Endothelial cell of umbilical vein (primary cell): ENCODE data around the gene PITPNM3. TPM values are rescaled to one million over a fixed set of nuclear protein-coding genes. Genes with fewer than 3 reads are reported as not detected.

Source experiments
- BruUV-seq: library from RNA; stranded (reverse); fragments of 400-500 nt; replicated peaks from 2 replicates; lab custom pipeline; 2021; lab: Mats Ljungman, UMichigan
- CTCF ChIA-PET: fragments of 300-600, 350-600 bp; sonication (Branson Sonifier 250); formaldehyde crosslinking; loops from one replicate; lab custom pipeline; 2021; ENCODE audit warnings: antibody characterized with exemption, inconsistent platforms; lab: Charles Lee
- POLR2A ChIA-PET: fragments of 300-600, 350-600 bp; sonication (Branson Sonifier 250); formaldehyde crosslinking; loops from one replicate; lab custom pipeline; 2021; ENCODE audit warnings: antibody characterized with exemption, inconsistent platforms; lab: Charles Lee
- DNase-seq: peaks from one replicate; pipeline ENCODE4 v3.0.0-alpha.2; 2011; ENCODE audit warnings: low read depth, low spot score
- FAIRE-seq: peaks from 2 replicates; lab custom pipeline; 2011; peaks lifted over from hg19 to GRCh38; lab: Jason Lieb, UNC
- H2AFZ ChIP-seq: 2 replicates; pipeline ENCODE4 v1.6.0; 2012; ENCODE audit warnings: low read depth, low read length, control low read depth, inconsistent platforms
- H3K27ac ChIP-seq: 2 replicates; pipeline ENCODE4 v1.5.1; 2011; ENCODE audit warnings: low read depth, mild to moderate bottlenecking, control low read depth, low read length, moderate library complexity; ENCODE audit not compliant: insufficient read depth
- H3K27me3 ChIP-seq, 2 experiments: 2 replicates each; pipeline versions ENCODE4 v1.6.0 to v1.6.1; 2011; ENCODE audit warnings: low read length in 2 of 2, mixed read lengths in 1 of 2; ENCODE audit not compliant: control insufficient read depth in 2 of 2, insufficient read depth in 2 of 2
- H3K36me3 ChIP-seq, 2 experiments: 2 replicates in 1 of 2; 3 replicates in 1 of 2; pipeline ENCODE4 v1.5.1; 2011; ENCODE audit warnings: low read length in 2 of 2, mild to moderate bottlenecking in 1 of 2, moderate library complexity in 1 of 2; ENCODE audit not compliant: control insufficient read depth in 2 of 2, insufficient read depth in 2 of 2; ENCODE audit errors: extremely low read depth in 1 of 2
- H3K4me1 ChIP-seq: 3 replicates; pipeline ENCODE4 v1.5.1; 2011; ENCODE audit warnings: mild to moderate bottlenecking, low read length; ENCODE audit not compliant: control insufficient read depth, insufficient read depth; ENCODE audit errors: extremely low read depth
- H3K4me2 ChIP-seq: 2 replicates; pipeline ENCODE4 v1.6.1; 2011; ENCODE audit warnings: low read length, control low read depth, mixed read lengths; ENCODE audit not compliant: insufficient read depth
- H3K4me3 ChIP-seq, 3 experiments: fragments of 200-600 bp in 1 of 3; sonication (generic), shearing (Covaris generic) in 1 of 3; replicated peaks in 1 of 3; 2 replicates each; pipeline ENCODE4 v1.5.1; 2011 to 2016; ENCODE audit warnings: control low read depth in 3 of 3, low read length in 3 of 3, mild to moderate bottlenecking in 2 of 3, inconsistent platforms in 1 of 3, low read depth in 1 of 3, moderate library complexity in 1 of 3; ENCODE audit not compliant: insufficient read depth in 1 of 3
- H3K79me2 ChIP-seq: 2 replicates; pipeline ENCODE4 v1.6.0; 2012; ENCODE audit warnings: low read length, inconsistent platforms; ENCODE audit not compliant: control insufficient read depth, insufficient read depth
- H3K9ac ChIP-seq: replicated peaks from 2 replicates; pipeline ENCODE3; 2011; ENCODE audit warnings: low read length, control low read depth; ENCODE audit not compliant: insufficient read depth; ENCODE audit errors: extremely low read depth
- H3K9me1 ChIP-seq: replicated peaks from 3 replicates; pipeline ENCODE4 v1.6.0; 2011; ENCODE audit warnings: mild to moderate bottlenecking, low read length; ENCODE audit not compliant: control insufficient read depth, insufficient read depth; ENCODE audit errors: extremely low read depth
- H3K9me3 ChIP-seq: replicated peaks from 2 replicates; pipeline ENCODE4 v1.5.1; 2012; ENCODE audit warnings: low read length, inconsistent platforms; ENCODE audit not compliant: control insufficient read depth, insufficient read depth
- H4K20me1 ChIP-seq: replicated peaks from 2 replicates; pipeline ENCODE3; 2011; ENCODE audit warnings: mild to moderate bottlenecking, low read length; ENCODE audit not compliant: control insufficient read depth, insufficient read depth; ENCODE audit errors: extremely low read depth
- EZH2 ChIP-seq: IDR thresholded peaks from 2 replicates; pipeline ENCODE4 v1.6.1; 2012; ENCODE audit warnings: borderline replicate concordance, low read depth, mild to moderate bottlenecking, moderate library complexity, low read length, inconsistent platforms; ENCODE audit not compliant: severe bottlenecking
- FOS ChIP-seq: IDR thresholded peaks from 2 replicates; pipeline ENCODE4 v1.6.1; 2011; ENCODE audit warnings: mild to moderate bottlenecking, low read length, moderate library complexity, borderline replicate concordance; ENCODE audit not compliant: insufficient read depth
- GATA2 ChIP-seq: IDR thresholded peaks from 2 replicates; pipeline ENCODE4 v1.7.0; 2011; ENCODE audit warnings: low read depth, mild to moderate bottlenecking, moderate library complexity, mixed read lengths, low read length; ENCODE audit not compliant: insufficient read length, insufficient read depth
- JUN ChIP-seq: IDR thresholded peaks from 2 replicates; pipeline ENCODE4 v1.6.1; 2011; ENCODE audit warnings: borderline replicate concordance, low read depth; ENCODE audit not compliant: insufficient read length, insufficient read depth
- MYC ChIP-seq: IDR thresholded peaks from one replicate; pipeline ENCODE4 v1.6.1; 2011; ENCODE audit warnings: mild to moderate bottlenecking, low read depth, low read length
- POLR2A ChIP-seq: IDR thresholded peaks from 2 replicates; pipeline ENCODE4 v1.6.1; 2012; ENCODE audit warnings: low read depth, mild to moderate bottlenecking, control low read depth, low read length
- POLR2AphosphoS5 ChIP-seq: IDR thresholded peaks from 2 replicates; pipeline ENCODE4 v1.6.1; 2012; ENCODE audit warnings: low read depth, mild to moderate bottlenecking, control low read depth, low read length, moderate library complexity; ENCODE audit not compliant: insufficient read depth
- dilution Hi-C: fragments of 300-500 bp; cut with MboI; formaldehyde crosslinking; loops from one replicate; pipeline ENCODE4 v1.15.0; 2019; ENCODE audit warnings: low sequenced_read_pairs; ENCODE audit not compliant: extremely low pct_ligation_motif_present
- intact Hi-C: fragments of 100-400 bp; cut with micrococcal nuclease; formaldehyde crosslinking; loops from one replicate; pipeline ENCODE4 v1.10.0; 2022
- polyA plus RNA-seq, 4 experiments: library from polyadenylated mRNA; depleted of rRNA in 3 of 4; stranded (reverse) in 3 of 4; unstranded in 1 of 4; fragments of >200 nt; gene quantifications; 2 replicates each; pipeline versions ENCODE4 v1.2.1 to v1.2.3, GENCODE V29; 2011 to 2012; ENCODE audit warnings: missing spikeins in 1 of 4
- total RNA-seq: library from RNA; stranded (reverse); gene quantifications from 2 replicates; pipeline ENCODE4 v1.2.3, GENCODE V29; 2021
- TF ChIP-seq, protein P1 (sequence below), 2 donors: IDR thresholded peaks; 1 replicate in 1 of 2; 2 replicates in 1 of 2; pipeline ENCODE4 v1.5.1; 2011; ENCODE audit warnings: low read length in 2 of 2, mild to moderate bottlenecking in 2 of 2, moderate library complexity in 2 of 2, control low read depth in 1 of 2, inconsistent platforms in 1 of 2, low read depth in 1 of 2; ENCODE audit not compliant: insufficient read depth in 1 of 2; ENCODE audit errors: extremely low read depth in 1 of 2
- TF ChIP-seq, protein P2 (sequence below): IDR thresholded peaks from 2 replicates; pipeline ENCODE4 v1.6.1; 2011; ENCODE audit not compliant: insufficient read depth, insufficient read length

The PITPNM3 gene
- total and polyA plus RNA-seq, 2 donors (not counting 3 experiments of a cell fraction or from before 2014, with no cell fraction given): 1.0 to 1.9 TPM

DNA sequence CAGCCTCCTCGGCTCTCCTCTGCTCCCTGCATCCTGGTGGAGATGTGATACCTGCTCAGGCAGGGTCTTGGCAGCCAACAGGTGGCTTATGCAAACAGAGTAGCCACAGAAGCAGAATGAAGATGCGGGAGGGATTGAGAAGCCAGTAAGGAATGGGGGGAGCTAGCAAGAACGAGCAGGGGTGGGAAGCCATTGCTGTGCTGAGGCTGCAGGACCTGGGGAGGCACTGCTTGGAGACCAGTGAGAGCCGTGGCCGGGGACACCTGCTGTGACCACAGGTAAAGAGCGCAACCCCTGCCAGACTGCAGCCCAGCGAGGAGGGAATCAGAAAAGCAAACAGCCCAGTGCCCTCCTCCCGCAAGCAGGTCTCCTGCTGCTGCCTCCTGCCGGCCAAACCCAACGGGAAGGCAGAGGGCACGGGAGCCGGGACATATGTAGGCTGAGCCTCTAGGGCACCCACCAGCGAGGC is 136.1 kb downstream of the PITPNM3 start:
- no peak overlapping the region for H3K4me2 ChIP-seq
- no peak overlapping the region for H2AFZ ChIP-seq
- H3K4me3 ChIP-seq: no peak overlapping the region
- H3K9ac ChIP-seq: no peak overlapping the region
- H4K20me1 ChIP-seq: no peaks in the 10 kb centered on the region
- H3K36me3 ChIP-seq: no peaks in the 10 kb centered on the region
- H3K79me2 ChIP-seq: no peaks in the 10 kb centered on the region
- FAIRE-seq (peak; percentile 70), DNase-seq (no peak)
- H3K4me1 ChIP-seq: no peaks in the 10 kb centered on the region
- CTCF ChIA-PET: interaction anchor here (1.0 to 6.2 kb wide), 6 partner anchors 151 to 832 kb away, joined by 3 to 93 read pairs (median 22); no protein-coding TSS in a partner anchor
- TF ChIP-seq, protein P1, sequence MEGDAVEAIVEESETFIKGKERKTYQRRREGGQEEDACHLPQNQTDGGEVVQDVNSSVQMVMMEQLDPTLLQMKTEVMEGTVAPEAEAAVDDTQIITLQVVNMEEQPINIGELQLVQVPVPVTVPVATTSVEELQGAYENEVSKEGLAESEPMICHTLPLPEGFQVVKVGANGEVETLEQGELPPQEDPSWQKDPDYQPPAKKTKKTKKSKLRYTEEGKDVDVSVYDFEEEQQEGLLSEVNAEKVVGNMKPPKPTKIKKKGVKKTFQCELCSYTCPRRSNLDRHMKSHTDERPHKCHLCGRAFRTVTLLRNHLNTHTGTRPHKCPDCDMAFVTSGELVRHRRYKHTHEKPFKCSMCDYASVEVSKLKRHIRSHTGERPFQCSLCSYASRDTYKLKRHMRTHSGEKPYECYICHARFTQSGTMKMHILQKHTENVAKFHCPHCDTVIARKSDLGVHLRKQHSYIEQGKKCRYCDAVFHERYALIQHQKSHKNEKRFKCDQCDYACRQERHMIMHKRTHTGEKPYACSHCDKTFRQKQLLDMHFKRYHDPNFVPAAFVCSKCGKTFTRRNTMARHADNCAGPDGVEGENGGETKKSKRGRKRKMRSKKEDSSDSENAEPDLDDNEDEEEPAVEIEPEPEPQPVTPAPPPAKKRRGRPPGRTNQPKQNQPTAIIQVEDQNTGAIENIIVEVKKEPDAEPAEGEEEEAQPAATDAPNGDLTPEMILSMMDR (IDR thresholded peaks at IDR 0.05; ENCODE audit: extremely low read depth in 1 of 2, insufficient read depth in 1 of 2, low read depth in 1 of 2, low read length in 2 of 2): peak; percentile 25 to 48
- TF ChIP-seq EZH2: no peak
- intact Hi-C loops: loop anchor here (5.0 kb wide), 1 partner anchor 633 kb away; no protein-coding TSS in a partner anchor
- no TSS peak for BruUV-seq
- no peaks in the 10 kb centered on the region for H3K27me3 ChIP-seq
- H3K9me1 ChIP-seq: no peaks in the 10 kb centered on the region
- no peaks in the 10 kb centered on the region for H3K9me3 ChIP-seq
- dilution Hi-C loops: no loop called here
- no peak overlapping the region for H3K27ac ChIP-seq
- POLR2A ChIA-PET: no interaction called here

DNA sequence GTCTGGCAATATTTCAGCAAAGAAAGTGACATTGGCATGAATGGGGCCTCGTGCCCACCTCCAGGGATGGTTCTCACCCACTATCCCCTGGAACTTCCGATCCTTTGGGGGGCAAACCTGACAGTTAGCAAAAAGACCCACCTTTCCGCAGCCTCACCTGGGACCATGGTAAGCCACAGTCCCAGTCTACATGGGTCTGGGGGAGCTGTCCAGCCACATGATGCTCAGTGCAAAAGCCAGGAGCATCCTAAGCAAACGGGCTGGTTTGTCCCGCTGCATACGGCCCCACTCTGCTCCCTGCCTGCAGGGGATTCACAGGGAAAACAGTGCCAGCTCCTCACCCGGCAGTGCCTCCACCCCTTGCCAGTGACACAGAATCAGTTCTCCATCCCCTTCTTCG is 140.7 kb downstream of the PITPNM3 start:
- Histone ChIP-seq H3K4me1 (no peaks in the 10 kb centered on the region), H3K4me3 (no peak overlapping the region), H2AFZ (no peak overlapping the region), H3K4me2 (no peak overlapping the region), H3K27me3 (no peaks in the 10 kb centered on the region), H3K27ac (no peak overlapping the region), H3K9me1 (no peaks in the 10 kb centered on the region), H3K79me2 (no peaks in the 10 kb centered on the region), H3K9me3 (no peaks in the 10 kb centered on the region), H4K20me1 (no peaks in the 10 kb centered on the region), H3K9ac (no peak overlapping the region), H3K36me3 (no peaks in the 10 kb centered on the region)
- dilution Hi-C loops (no loop called here), intact Hi-C loops (no loop called here)
- no peak for FAIRE-seq
- no peak for DNase-seq
- BruUV-seq: no TSS peak
- ChIA-PET POLR2A (no interaction called here), CTCF (interaction anchor here (1.2 kb wide), 1 partner anchor 823 kb away, joined by 3 read pairs; no protein-coding TSS in a partner anchor)
- TF ChIP-seq FOS (no peak), GATA2 (no peak), JUN (no peak), POLR2A (no peak), MYC (no peak), EZH2 (no peak), POLR2AphosphoS5 (no peak)
- TF ChIP-seq, protein P1 (IDR thresholded peaks at IDR 0.05; ENCODE audit: extremely low read depth in 1 of 2, insufficient read depth in 1 of 2, low read depth in 1 of 2, low read length in 2 of 2): no peak
- TF ChIP-seq, protein P2, sequence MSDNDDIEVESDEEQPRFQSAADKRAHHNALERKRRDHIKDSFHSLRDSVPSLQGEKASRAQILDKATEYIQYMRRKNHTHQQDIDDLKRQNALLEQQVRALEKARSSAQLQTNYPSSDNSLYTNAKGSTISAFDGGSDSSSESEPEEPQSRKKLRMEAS: no peak
